Natural killer cell (primary cell): ENCODE data around the gene MYH2. TPM values are rescaled to one million over a fixed set of nuclear protein-coding genes. Genes with fewer than 3 reads are reported as not detected.
"Not testable (repeated sequence)": the region's sequence is repeated elsewhere in the genome, so short reads cannot be mapped to it uniquely, and the experiment has no call there.

ENCODE experiments used
- ATAC-seq, 3 donors: fragments of 150-1000 bp in 2 of 3; fragments of 200-7000 bp in 1 of 3; cut with Tn5 transposase; 1 replicate in 1 of 3; 2 replicates in 2 of 3; pipeline ENCODE4 v1.10.0; 2021; ENCODE audit warnings: mild to moderate bottlenecking in 2 of 3, moderate library complexity in 2 of 3
- DNase-seq, 2 donors: peaks; one replicate each; pipeline versions ENCODE4 v3.0.0 to v3.0.0-alpha.2; 2013 to 2021; ENCODE audit warnings: mixed read lengths in 1 of 2
- H3K27ac ChIP-seq: one replicate; pipeline ENCODE4 v1.5.1; 2013; ENCODE audit warnings: mild to moderate bottlenecking, low read length
- H3K27me3 ChIP-seq: one replicate; pipeline ENCODE4 v1.6.1; 2013; ENCODE audit warnings: low read length; ENCODE audit not compliant: control insufficient read depth, insufficient read depth
- H3K36me3 ChIP-seq: one replicate; pipeline ENCODE4 v1.6.1; 2013; ENCODE audit warnings: low read length; ENCODE audit not compliant: control insufficient read depth, insufficient read depth
- H3K4me1 ChIP-seq: one replicate; pipeline ENCODE4 v1.6.1; 2013; ENCODE audit warnings: low read length; ENCODE audit not compliant: control insufficient read depth, insufficient read depth
- H3K4me3 ChIP-seq: one replicate; pipeline ENCODE4 v1.5.1; 2013; ENCODE audit warnings: low read length
- H3K9me3 ChIP-seq: one replicate; pipeline ENCODE4 v1.6.1; 2013; ENCODE audit warnings: low read length; ENCODE audit not compliant: control insufficient read depth, insufficient read depth
- H3K27ac Mint-ChIP-seq, 2 donors: one replicate each; pipeline ENCODE4 v1.8.0; 2022; ENCODE audit warnings: mild to moderate bottlenecking in 2 of 2, mixed read lengths in 2 of 2, moderate library complexity in 1 of 2
- H3K27me3 Mint-ChIP-seq, 2 donors: one replicate each; pipeline ENCODE4 v1.8.0; 2022; ENCODE audit warnings: low read depth in 2 of 2, mixed read lengths in 2 of 2
- H3K36me3 Mint-ChIP-seq: one replicate; pipeline ENCODE4 v1.8.0; 2022; ENCODE audit warnings: mixed read lengths
- H3K4me1 Mint-ChIP-seq, 2 donors: one replicate each; pipeline ENCODE4 v1.8.0; 2022; ENCODE audit warnings: mixed read lengths in 2 of 2
- H3K4me3 Mint-ChIP-seq: one replicate; pipeline ENCODE4 v1.8.0; 2022; ENCODE audit warnings: mild to moderate bottlenecking, moderate library complexity, mixed read lengths
- H3K9me3 Mint-ChIP-seq, 2 donors: one replicate each; pipeline ENCODE4 v1.8.0; 2022; ENCODE audit warnings: mixed read lengths in 2 of 2
- WGBS: methylation state at CpG from one replicate; pipeline ENCODE4 v1.1.7; 2013; ENCODE audit warnings: missing lambda C conversion rate; ENCODE audit not compliant: insufficient coverage; 5-methylcytosine and 5-hydroxymethylcytosine counted together
- intact Hi-C: fragments of 100-400 bp; cut with micrococcal nuclease; formaldehyde crosslinking; loops from one replicate; pipeline ENCODE4 v1.14.2; 2022
- total RNA-seq, 4 donors: library from RNA; stranded (reverse); fragments of 120-200 nt in 1 of 4; gene quantifications; one replicate each; pipeline versions ENCODE4 v1.2.3 to v1.2.4, GENCODE V29; 2013 to 2022
- TF ChIP-seq, protein P1 (sequence below): fragments of 200-600 bp; IDR thresholded peaks from one replicate; pipeline ENCODE4 v1.8.0; 2022; ENCODE audit warnings: antibody characterized with exemption

MYH2 gene
- total RNA-seq, 3 donors from 2014 or later (not counting 1 experiment from before 2014, with no cell fraction given): not detected

DNA sequence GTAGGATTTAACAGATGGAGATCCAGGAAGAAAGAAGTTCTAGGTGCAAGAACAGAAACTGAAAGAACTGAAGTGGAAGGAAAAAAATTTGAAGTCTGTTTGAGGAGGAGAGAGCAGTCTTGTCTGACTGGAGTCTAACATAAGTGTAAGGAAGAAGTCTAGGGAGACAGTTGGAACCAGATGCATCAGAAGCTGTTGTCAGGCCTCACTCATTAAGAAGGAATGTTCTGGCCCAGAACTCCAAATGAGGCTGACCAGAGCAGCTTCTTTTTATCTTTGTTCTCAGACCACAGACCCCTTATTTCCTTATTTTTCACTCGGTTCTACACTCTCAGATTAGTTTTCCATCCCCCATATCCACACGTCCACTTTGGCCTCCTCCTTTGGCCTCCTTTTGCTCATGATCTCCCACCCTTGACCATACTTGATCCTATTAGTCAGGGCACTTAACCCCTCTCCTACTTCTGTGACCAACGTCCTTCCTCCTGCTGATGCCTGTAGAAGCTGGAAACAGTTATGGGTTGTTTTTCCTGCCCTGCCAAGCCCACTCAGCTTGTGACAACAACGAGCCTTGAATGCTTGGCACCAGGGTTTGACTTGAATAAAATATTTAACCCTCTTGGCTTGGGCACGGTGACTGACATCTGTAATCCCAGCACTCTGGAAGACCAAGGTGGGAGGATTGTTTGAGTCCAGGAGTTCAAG lies 7.0 kb upstream of the MYH2 start:
- Mint-ChIP-seq H3K27me3 (peaks cover 0 to 11% of the 10 kb centered on the region in 2 donors), H3K9me3 (no peaks in the 10 kb centered on the region), H3K4me1 (no peaks in the 10 kb centered on the region), H3K27ac (no peak overlapping the region), H3K36me3 (no peaks in the 10 kb centered on the region), H3K4me3 (no peak overlapping the region)
- Histone ChIP-seq H3K9me3 (no peaks in the 10 kb centered on the region), H3K27me3 (no peaks in the 10 kb centered on the region), H3K4me3 (no peak overlapping the region), H3K27ac (no peak overlapping the region), H3K36me3 (no peaks in the 10 kb centered on the region), H3K4me1 (no peaks in the 10 kb centered on the region)
- ATAC-seq (no peak), DNase-seq (no peak)
- TF ChIP-seq, protein P1, sequence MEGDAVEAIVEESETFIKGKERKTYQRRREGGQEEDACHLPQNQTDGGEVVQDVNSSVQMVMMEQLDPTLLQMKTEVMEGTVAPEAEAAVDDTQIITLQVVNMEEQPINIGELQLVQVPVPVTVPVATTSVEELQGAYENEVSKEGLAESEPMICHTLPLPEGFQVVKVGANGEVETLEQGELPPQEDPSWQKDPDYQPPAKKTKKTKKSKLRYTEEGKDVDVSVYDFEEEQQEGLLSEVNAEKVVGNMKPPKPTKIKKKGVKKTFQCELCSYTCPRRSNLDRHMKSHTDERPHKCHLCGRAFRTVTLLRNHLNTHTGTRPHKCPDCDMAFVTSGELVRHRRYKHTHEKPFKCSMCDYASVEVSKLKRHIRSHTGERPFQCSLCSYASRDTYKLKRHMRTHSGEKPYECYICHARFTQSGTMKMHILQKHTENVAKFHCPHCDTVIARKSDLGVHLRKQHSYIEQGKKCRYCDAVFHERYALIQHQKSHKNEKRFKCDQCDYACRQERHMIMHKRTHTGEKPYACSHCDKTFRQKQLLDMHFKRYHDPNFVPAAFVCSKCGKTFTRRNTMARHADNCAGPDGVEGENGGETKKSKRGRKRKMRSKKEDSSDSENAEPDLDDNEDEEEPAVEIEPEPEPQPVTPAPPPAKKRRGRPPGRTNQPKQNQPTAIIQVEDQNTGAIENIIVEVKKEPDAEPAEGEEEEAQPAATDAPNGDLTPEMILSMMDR: no peak
- 33% methylated on average over 4 of the region's 5 CpGs for WGBS
- intact Hi-C loops: no loop called here

DNA sequence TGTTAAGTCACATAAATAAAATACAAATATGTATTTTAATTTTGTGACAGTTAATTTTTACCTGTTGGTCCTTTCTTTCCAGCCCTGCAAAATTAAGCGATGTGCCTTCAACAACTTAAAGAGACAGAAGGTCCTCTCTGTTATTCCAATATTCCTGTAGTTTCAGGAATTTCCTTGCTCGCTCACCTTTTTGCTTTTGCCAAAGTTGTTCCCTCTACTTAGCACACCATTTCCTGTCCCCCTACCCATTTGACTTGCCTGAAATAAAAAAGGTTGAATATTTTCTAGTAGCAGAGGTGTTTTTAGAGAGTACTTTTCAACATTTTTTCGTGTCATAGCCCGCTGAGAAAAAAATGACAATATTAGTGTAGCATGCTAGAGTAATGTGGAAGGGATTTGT lies 556 bp upstream of the MYH2 start:
- no peak overlapping the region for H3K27ac ChIP-seq
- intact Hi-C loops: no loop called here
- Mint-ChIP-seq H3K9me3 (no peaks in the 10 kb centered on the region), H3K4me1 (no peaks in the 10 kb centered on the region), H3K36me3 (no peaks in the 10 kb centered on the region), H3K4me3 (no peak overlapping the region), H3K27ac (no peak overlapping the region), H3K27me3 (peaks cover 8 to 28% of the 10 kb centered on the region in 2 donors)
- H3K4me3 ChIP-seq: no peak overlapping the region
- no peaks in the 10 kb centered on the region for H3K9me3 ChIP-seq
- DNase-seq (no peak), ATAC-seq (no peak)
- TF ChIP-seq, protein P1: no peak
- no peaks in the 10 kb centered on the region for H3K36me3 ChIP-seq
- no peaks in the 10 kb centered on the region for H3K27me3 ChIP-seq
- no peaks in the 10 kb centered on the region for H3K4me1 ChIP-seq
- WGBS: 84% methylated on average over 4 of the region's 4 CpGs

DNA sequence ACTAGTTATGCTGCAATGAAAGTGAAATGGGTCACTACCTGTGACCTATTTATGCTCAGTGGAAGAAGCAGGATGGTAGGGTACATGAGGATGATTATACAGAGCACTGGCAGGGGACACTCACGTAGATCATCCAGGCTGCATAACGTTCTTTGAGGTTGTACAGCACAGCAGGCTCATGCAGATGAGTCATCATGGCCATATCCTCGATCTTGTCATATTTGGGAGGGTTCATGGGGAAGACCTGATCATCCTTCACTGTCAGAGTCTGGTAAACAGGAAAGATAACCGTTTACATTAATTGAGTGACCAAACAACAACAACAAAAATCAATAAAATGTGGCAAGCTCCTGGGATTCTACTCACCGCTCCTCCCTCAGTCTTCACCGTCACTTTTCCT lies 2.1 kb downstream of the MYH2 start:
- Histone ChIP-seq H3K27me3 (no peaks in the 10 kb centered on the region), H3K4me3 (no peak overlapping the region), H3K4me1 (no peaks in the 10 kb centered on the region), H3K9me3 (no peaks in the 10 kb centered on the region), H3K36me3 (no peaks in the 10 kb centered on the region), H3K27ac (no peak overlapping the region)
- no peaks in the 10 kb centered on the region for H3K4me1 Mint-ChIP-seq
- H3K9me3 Mint-ChIP-seq: peaks cover 0 to 2% of the 10 kb centered on the region in 2 donors
- no peaks in the 10 kb centered on the region for H3K36me3 Mint-ChIP-seq
- intact Hi-C loops: no loop called here
- TF ChIP-seq, protein P1: no peak
- ATAC-seq (no peak), DNase-seq (no peak)
- H3K27me3 Mint-ChIP-seq: peaks cover 8 to 28% of the 10 kb centered on the region in 2 donors
- WGBS: 85% methylated on average over 6 of the region's 6 CpGs
- H3K27ac Mint-ChIP-seq: no peak overlapping the region
- H3K4me3 Mint-ChIP-seq: no peak overlapping the region

DNA sequence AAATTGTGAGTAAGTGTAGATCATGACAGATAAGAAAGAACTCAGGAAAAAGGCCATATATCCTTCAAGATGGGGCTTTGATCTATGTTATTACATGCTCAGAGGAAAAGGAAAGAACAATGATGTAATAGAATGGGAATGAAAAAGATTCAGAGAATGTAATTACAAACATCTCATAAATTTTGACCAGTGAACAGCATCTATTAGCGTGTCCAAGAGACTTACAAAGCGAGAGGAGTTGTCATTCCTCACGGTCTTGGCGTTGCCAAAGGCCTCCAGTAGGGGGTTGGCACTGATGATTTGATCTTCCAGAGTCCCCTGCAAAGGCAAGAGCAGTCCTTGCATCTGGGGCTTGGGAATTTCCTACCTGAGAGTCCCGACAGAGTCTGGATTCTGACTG lies 6.0 kb downstream of the MYH2 start:
- H3K27me3 ChIP-seq, H3K9me3 ChIP-seq, H3K27ac ChIP-seq, H3K36me3 ChIP-seq, intact Hi-C loops, H3K4me3 ChIP-seq, H3K4me3 Mint-ChIP-seq, DNase-seq, H3K27me3 Mint-ChIP-seq, H3K36me3 Mint-ChIP-seq, H3K27ac Mint-ChIP-seq, H3K4me1 ChIP-seq, H3K9me3 Mint-ChIP-seq, ATAC-seq, H3K4me1 Mint-ChIP-seq: not testable (repeated sequence)
- 72% methylated on average over 5 of the region's 5 CpGs for WGBS

DNA sequence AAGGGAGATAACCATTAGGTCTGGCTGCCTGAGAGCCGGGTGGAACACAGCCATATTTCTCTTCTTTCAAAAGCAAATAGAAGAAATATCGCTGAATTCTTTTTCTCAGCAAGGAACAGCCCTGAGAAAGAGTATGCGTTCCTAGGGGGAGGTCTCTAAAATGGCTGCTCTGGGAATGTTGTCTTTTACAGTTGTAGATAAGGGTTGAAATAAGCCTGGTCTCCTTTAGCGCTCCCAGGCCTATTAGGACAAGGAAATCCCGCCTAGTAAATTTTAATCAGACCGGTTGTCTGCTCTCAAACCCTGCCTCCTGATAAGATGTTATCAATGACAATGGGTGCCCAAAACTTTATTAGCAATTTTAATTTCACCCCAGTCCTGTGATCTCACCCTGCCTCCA lies 8.3 kb downstream of the MYH2 start:
- H3K27ac Mint-ChIP-seq, intact Hi-C loops, DNase-seq, H3K4me1 ChIP-seq, H3K36me3 Mint-ChIP-seq, H3K27me3 ChIP-seq, H3K27ac ChIP-seq, H3K9me3 Mint-ChIP-seq, H3K9me3 ChIP-seq, H3K36me3 ChIP-seq, H3K4me3 ChIP-seq, H3K4me3 Mint-ChIP-seq, H3K4me1 Mint-ChIP-seq, H3K27me3 Mint-ChIP-seq, ATAC-seq: not testable (repeated sequence)
- WGBS: 96% methylated on average over 4 of the region's 6 CpGs
